ENCODE results near the gene GATA5.
A peak's percentile ranks its signal among the peaks of the same experiment; 100 is the strongest.
"Not testable (repeated sequence)": the region's sequence is repeated elsewhere in the genome, so short reads cannot be mapped to it uniquely, and the experiment has no call there.

Gene GATA5

GRCh38 chr20:62505337-62506045 is 29.7 kb upstream of the GATA5 start:
- DNase-seq (ENCODE audit: low read depth in 2 of 2): no peak

GRCh38 chr20:62504323-62504722 is 28.5 kb upstream of the GATA5 start:
- DNase-seq (ENCODE audit: low read depth in 2 of 2): no peak

- no peak for DNase-seq (ENCODE audit: low read depth in 2 of 2)
These were observed 27.8 kb upstream of the GATA5 start for GRCh38 chr20:62503401-62504178.

- DNase-seq (ENCODE audit: low read depth in 2 of 2): no peak
These were observed 26.8 kb upstream of the GATA5 start for GRCh38 chr20:62502496-62503095.

GRCh38 chr20:62501801-62502495 is 26.2 kb upstream of the GATA5 start:
- DNase-seq (ENCODE audit: low read depth in 2 of 2): peak; percentile 42 to 65

GRCh38 chr20:62500237-62500864 is 24.6 kb upstream of the GATA5 start:
- peak; percentile 43 to 58 for DNase-seq (ENCODE audit: low read depth in 2 of 2)

- no peak for DNase-seq (ENCODE audit: low read depth in 2 of 2)
These were observed 24.0 kb upstream of the GATA5 start for GRCh38 chr20:62499758-62500236.

- DNase-seq (ENCODE audit: low read depth in 2 of 2): no peak
These were observed 23.1 kb upstream of the GATA5 start for GRCh38 chr20:62498874-62499273.

GRCh38 chr20:62496568-62497218 is 20.9 kb upstream of the GATA5 start:
- no peak for DNase-seq (ENCODE audit: low read depth in 2 of 2)

GRCh38 chr20:62495749-62496567 is 20.2 kb upstream of the GATA5 start:
- DNase-seq (ENCODE audit: low read depth in 2 of 2): no peak

- DNase-seq (ENCODE audit: low read depth in 2 of 2): no peak
These were observed 19.4 kb upstream of the GATA5 start for GRCh38 chr20:62494980-62495748.

- no peak for DNase-seq (ENCODE audit: low read depth in 2 of 2)
These were observed 18.7 kb upstream of the GATA5 start for GRCh38 chr20:62494537-62494936.

- no peak for DNase-seq (ENCODE audit: low read depth in 2 of 2)
These were observed 18.1 kb upstream of the GATA5 start for GRCh38 chr20:62493886-62494285.

GRCh38 chr20:62493253-62493885 is 17.6 kb upstream of the GATA5 start:
- no peak for DNase-seq (ENCODE audit: low read depth in 2 of 2)

GRCh38 chr20:62492711-62493110 is 16.9 kb upstream of the GATA5 start:
- DNase-seq (ENCODE audit: low read depth in 2 of 2): no peak

- DNase-seq (ENCODE audit: low read depth in 2 of 2): not testable (repeated sequence)
These were observed 15.0 kb upstream of the GATA5 start for GRCh38 chr20:62490783-62491182.

- no peak for DNase-seq (ENCODE audit: low read depth in 2 of 2)
These were observed 14.1 kb upstream of the GATA5 start for GRCh38 chr20:62489932-62490263.

GRCh38 chr20:62489186-62489931 is 13.6 kb upstream of the GATA5 start:
- DNase-seq (ENCODE audit: low read depth in 2 of 2): no peak

Measured in stimulated activated CD8-positive, alpha-beta memory T cell treated with anti-CD3 and anti-CD28 coated beads, Interleukin-15, amount 100 ng/mL, for 4 hours (primary cell).